GM18526 (cell line): ENCODE measurements around the gene GUCA2B.

Source experiments
- POLR2A ChIP-seq: IDR thresholded peaks from 3 replicates; pipeline ENCODE4 v1.6.1; 2011; ENCODE audit not compliant: insufficient read length; ENCODE audit errors: extremely low read depth

GUCA2B gene

DNA sequence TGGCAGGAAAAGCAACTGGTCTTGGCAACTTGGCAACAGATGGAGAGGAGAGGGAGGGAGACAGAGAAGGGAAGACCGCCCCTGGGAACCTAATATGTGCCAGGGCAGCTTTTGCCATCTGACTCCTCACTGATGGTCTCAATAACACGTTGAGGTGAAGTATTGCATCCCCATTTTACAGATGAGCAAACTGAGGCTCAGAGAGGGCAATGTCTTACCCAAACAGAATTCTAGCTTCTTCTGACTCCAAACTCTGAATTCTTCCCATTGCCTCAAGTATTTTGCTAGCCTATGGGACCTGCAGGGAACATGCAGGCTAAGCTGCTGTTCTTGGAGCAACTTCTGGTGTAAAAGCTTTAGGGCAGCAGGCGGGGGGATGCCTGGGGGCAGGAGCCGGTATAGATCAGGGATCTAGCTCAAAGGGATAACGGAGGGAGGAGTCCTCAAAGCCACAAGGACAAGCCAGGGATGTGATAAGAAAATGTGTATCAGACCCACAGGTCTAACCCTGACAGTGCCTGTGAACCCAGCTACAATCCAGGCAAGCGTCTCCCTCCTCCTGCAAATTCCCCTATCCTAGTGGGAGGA, 18.6 kb downstream of the GUCA2B start:
- no peak for TF ChIP-seq POLR2A

DNA sequence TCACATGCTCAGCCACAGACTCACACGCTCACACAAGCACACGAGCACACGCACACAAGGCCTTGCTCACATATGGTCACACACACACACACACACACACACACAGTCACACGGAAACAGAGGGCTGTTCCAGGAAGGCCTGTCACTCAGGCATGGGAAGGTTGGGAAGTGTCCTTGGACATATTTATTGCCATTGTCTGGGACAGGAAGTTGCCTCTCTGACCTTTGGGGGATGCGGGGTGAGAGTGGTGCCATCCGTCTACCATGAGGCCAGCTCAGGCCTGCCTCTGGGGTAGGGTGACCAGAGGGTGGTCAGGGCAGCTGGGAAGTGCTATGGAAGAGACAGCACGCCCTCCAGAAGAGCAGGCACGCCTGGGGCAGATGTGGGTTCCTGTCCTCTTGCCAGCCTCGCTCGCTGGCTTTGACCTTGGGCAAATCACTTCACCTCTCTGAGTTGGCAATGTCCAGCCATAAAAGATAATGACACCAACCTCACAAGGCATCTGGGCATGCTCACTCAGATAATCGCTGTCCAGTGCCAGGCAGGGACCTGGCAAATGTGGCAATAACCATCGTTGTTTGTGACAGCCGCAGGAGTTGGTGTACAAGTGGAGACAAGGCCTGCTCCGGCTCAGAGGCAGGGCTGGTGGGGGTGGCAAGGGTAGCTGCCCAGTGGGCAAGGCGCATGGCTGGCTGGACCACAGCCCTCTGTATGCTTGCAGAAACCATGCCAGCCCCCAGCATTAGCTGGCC, 19.3 kb downstream of the GUCA2B start:
- TF ChIP-seq POLR2A: no peak

DNA sequence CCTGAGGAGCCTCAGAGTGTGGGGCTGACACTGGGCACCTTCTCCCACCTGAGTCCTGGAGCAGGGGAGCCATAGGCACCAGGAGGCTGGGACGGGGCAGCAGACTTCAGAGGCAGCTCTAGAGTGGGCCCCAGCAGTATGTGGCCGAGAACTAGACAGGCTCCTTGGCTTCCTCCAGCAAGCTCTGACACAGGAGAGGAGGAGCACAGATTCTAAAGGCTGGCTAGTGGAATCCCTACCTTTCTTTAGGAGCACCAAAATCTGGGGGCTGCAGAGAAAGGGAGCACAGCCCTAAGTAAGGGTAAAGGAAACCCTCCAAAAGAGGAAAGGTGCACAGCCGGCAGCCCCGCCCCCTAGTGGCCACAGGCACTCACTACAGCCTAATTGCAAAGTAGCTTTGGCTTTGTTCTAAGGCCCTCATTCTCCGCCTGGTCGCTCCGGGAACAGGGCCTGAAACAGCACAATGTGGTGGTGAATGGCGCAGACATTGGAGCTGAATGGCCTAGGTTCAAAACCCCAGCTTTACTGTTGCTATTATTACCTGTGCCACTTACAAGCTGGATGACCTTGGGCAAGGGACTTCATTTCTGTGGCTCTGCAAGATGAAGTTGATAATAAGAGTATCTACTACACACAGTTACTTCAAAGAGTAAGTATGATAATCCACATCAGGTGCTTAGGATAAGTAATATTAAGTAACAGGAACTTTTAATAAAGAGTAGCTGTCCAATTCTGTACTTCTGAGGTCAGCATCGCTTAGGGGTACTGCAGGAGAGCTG, 20.1 kb downstream of the GUCA2B start:
- TF ChIP-seq POLR2A: no peak

DNA sequence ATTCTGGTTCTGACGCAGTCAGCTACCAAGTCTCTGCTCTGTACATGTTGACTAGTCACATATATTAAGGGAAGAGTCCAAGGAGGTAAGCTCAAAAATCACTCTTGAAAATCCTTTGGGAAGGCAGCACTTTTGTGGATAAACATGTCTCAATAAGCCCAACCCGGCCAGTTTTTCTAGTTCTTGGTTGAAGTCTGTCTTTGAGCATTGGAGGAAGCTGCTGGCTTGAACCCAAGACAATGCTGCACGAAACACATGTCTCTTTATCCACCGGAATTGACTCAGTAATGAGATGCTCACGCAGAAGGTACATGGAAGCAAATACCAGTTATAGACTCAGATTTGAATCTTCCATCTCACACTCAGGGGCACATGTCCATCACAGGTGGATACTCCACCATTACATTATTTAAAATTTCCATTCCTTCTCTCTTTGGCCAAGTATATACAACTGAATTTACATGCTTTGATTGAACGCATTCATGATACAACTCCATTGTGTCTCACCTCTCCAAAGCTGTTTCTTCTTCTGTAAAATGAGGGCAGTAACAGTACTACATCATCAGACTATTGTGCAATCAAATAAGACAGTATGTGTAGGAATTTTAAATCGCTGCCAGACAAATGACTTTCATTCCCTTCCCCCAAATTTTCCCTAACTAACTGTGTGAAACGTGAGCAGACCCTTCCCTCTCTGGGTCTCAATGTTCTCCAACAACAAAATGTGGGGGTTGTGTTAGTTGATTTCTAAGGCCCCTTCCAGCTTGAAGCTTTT, 20.9 kb downstream of the GUCA2B start:
- no peak for TF ChIP-seq POLR2A

DNA sequence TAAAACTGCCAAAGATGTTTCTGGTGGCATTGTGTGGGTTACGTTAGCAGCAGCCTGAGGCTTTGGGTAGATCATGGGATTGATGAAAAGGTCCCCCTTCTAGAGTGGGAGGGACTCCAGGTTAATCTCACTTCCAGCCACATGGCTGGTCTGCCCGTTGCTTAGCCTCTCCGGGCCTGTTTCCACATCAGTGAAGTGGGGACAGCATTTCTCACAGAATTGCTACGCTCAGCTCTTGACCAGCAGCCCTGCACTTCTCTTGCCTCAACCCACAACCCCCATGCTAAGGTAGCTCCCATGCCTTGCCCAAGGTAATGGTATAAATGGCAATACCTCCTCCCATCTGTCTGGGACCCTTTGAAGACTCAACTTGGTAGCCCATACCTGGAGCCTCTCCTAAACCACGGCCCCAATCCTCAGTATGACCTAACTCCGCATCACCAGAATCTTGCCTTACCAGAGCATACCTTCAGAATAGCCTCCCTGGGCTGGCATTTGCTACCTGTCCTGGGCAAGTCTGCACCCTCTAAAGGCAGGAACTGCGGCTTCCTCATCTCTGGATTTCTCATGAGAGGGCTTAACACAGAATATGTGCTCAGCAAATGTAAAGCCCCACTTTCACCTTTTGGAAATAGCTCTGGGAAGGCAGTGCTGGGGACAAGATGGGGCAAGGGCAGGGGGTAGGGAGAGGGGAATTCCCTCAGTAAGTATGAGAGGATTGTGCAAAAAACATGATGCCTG, 22.3 kb downstream of the GUCA2B start:
- no peak for TF ChIP-seq POLR2A

DNA sequence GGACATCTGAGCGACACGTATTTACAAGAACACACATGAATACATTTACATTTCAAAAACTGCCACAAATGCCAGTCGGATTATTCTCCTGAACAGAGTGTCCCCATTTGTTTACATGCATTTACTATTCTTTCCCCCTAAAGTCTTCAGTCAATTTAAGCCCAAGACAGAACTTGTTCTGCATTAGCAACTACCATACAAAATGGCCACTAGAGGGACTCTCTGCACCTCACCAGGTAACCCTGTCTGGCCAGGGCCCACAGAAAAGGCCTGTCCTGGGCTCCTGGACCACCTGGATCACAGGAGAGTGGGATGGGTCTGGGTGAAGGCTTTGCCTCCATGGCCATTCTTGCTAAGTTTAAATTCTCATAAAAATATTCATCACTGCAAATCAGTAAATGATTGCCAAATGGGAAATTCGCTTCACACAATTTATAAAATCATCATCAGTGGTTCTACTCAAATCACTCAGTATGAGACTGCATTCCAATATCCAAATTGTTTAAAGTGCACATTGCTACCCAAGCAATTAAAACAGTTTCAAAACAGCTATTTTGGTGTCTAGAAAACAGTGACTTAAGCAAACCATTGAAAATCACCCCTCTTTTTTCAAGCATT, 23.8 kb downstream of the GUCA2B start:
- TF ChIP-seq POLR2A: no peak

DNA sequence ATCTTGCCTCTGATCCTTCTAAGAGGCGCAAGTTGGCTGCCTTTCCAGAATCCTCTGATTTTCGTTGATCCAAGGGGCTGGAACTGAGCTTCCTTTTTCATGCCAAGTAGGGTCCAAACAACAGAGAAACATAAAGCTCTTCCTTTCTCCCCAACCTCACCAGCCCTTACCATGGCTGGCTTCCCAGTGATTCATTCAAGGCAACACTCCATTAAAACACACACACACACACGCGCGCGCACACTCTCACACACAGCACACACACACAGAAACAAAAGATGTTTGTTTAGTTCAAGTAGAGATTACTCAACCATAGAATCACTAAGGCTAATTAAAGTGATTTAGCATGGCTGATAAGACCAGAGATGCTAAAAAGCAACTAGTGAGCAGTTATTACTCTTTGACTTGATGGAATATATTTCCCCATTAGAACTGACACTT, 24.4 kb downstream of the GUCA2B start:
- TF ChIP-seq POLR2A: no peak

DNA sequence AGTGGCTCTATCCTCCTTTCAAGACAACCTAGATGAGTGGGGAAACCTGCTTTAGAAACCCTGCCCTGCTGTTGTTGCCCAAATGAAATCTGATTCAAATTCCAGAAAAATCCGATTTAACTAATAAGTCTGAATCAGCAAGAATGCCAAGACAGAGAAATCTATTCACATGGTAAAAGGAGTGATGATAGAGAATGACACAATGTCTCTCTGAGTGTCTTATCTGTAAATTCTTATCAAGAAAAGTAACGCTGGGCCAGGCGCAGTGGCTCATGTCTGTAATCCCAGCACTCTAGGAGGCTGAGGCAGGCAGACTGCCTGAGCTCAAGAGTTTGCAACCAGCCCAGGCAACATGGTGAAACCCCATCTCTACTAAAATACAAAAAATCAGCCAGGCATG, 25.0 kb downstream of the GUCA2B start:
- TF ChIP-seq POLR2A: no peak

DNA sequence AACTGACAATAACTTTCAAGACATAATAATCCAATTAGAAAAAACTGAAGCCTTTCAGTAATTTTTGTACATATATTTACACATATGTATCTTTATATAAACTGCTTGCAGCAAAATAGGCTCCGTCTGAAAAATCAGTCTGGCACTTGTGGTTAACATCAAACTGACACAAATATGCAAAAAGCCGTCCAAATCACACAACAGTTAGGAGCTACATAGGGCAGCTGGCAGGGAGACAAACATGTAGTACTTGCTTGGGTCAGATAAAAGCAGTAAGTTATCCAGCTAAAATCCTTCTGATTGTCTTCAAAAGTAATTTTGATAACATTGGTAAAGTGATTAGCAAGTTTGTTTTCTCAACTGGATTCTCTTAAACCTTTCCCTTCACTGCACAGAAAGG, 26.1 kb downstream of the GUCA2B start:
- no peak for TF ChIP-seq POLR2A

DNA sequence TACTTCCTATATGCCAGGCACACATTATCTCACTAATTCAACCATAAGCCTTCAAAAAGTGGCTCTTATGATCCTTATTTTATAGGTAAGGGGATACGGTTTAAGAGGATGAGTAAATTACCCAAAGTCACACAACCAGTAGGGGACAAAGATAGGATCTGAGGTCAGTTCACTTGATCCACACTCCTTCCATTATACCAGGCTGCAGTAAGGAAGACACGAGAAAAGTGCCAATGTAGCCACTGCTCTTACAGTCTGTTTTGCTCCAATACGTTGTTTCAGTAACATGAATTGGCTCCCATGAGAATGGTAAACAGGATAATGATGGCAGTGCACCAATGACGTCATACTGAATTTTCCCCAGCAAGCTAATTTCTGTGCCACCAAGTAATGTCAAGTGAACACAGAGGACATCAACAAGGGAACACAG, 26.7 kb downstream of the GUCA2B start:
- no peak for TF ChIP-seq POLR2A

DNA sequence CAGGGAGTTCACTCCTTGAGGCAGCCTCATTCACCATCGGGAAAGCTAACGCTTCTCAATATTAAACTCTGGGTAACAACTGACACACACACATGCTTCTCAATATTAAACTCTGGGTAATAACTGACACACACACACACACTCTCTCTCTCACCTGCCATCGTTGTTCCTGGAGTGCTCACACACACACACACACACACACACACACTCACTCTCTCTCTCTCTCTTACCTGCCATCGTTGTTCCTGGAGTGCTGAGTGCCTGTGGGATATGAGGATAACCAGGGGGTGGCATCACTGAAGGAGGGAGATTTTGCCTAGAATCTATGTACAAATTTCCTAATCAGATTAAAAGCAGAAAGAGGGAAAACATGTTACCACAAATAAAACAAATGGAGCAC, 28.5 kb downstream of the GUCA2B start:
- no peak for TF ChIP-seq POLR2A

DNA sequence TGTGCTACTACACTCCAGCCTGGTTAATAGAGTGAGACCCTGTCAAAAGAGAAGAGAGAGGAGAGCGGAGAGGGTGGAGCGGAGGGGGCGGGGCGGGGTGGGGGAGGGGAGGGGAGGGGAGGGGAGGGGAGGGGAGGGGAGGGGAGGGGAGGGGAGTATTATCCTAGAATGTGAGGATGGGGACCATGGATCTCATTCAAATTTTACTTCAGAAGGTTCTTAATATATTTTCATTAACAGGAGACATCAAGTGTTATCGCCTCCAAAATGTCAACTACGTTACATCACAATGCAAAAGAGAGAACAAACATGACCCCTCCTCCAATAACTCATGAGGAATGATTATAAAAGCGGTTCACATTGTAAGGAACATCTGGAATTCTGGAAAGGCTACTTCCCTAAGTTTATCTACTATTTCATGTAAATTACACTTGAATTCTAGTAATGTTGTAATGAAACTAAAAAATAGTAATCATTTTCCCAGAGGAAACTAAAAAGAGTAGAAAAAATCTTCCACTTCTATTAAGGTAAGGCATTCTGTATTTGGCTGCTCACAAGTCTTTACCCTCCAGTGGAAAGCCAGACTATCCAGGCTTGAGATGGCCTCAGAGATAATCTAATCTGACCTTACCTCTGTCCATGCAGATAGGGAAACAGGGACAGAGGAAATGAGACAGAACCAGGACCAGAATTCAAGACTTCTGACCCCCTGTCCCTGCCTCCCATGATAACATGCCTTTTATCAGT, 30.2 kb downstream of the GUCA2B start:
- TF ChIP-seq POLR2A: no peak

DNA sequence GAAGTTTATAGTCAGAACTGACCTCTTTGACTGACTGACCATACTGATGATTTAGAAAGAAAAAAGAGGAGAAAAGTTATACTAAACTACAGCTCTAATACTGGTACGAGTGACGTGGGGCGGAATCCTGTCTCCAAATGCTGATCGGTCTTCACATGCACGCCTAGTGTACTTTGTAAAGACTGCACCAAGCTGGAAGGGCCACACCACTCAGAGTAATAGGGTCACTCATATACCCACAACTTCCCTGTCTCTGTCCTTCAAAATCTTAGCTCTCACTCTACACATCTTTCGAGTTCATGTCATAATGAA, 30.7 kb downstream of the GUCA2B start:
- no peak for TF ChIP-seq POLR2A

DNA sequence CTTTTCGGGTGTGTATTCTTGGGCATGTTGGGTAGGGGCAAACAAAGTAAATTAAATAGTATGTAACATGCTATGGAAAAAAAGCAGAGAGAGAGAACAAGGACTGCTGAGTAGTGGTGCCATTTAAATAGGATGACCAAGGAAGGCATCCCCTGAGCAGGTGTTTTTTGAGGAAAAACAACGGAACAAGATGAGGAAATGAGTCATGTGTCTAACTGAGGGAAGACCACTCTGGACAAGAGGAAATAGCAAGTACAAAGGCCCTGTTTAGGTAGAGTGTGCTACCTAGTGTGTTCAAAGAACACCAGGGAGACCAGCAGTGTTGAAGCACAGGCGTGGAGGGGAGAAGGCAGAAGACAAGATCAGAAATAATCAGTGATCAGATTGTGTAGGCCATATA, 31.4 kb downstream of the GUCA2B start:
- no peak for TF ChIP-seq POLR2A
